T1000 (cell line): ENCODE data around the gene ST14.
"Not testable (repeated sequence)": the region's sequence is repeated elsewhere in the genome, so short reads cannot be mapped to it uniquely, and the experiment has no call there.

Experiments
- DNase-seq: peaks from one replicate; lab custom pipeline; 2025; ENCODE audit warnings: mixed read lengths; lab: John Stamatoyannopoulos, UW

The ST14 gene

DNA sequence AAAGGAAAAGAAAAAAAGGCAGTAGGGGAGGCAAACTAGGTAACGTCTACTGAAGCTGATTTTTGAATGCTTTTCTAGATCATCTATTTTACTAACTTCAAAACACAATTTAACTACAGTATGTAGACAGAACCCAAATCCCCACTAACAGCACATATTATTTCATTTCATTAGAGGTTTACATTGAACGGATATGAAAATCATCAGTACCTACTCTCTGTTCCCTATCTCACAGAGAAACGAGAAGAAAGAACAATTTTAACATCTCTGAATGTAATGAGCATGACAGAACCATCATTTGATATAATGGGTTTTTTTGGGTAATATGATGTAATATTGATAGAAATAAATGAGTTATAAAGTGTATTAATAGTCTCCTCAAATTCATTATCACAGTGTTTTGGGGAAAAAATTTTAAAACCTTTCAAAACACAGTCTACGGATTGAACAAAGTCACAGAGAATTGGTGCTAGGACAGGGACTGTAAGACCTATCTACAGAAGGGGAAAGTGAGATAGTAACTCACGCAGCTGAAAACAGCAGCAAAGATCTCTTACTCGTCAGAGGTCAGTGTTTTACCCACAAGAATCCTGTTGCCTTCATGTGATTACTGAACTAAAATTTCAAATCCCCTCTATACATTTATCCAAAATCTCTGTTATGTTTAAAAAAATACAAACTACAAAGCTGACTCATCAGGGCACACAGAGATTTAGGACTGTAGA, 77.9 kb downstream of the ST14 start:
- no peak for DNase-seq

GRCh38 chr11:130241713-130242112, 82.1 kb downstream of the ST14 start:
- no peak for DNase-seq

DNA sequence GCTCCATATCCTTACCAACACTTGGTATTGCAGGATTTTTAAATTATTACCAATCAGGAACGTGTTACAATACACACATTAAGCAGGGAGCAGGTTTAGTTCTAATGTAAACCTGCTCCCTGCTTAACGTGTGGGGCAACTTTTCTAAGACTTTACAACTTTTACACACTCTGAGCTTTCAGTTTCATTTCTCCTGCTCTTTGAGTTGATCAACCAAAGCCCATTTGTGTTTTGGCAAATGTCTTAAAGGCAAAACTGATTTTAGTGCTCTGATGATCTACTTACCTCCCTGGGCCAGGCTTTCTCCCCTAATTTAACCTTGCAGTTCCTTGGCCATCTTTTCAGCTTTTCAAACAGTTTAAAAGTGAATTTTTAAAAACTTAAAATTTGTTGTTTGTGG, 84.2 kb downstream of the ST14 start:
- DNase-seq: no peak

DNA sequence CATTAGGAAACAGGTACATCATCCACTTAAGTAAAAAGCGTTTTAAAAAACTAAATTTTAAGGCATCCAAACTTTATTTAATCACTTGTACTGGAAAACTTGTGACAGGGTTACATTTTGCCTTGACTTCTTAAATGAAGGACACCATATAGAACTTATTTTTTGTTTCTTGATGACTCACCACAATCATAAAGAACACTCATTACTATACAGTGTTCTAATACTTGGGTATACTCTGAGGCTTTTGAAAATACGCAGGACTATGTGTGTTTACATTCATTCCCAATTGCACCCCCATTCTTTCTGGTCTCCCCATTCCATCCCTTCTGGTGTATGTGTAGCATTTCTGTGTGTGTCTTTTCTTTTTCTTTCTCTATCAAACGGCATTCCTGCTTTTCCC, 85.3 kb downstream of the ST14 start:
- no peak for DNase-seq

GRCh38 chr11:130245375-130245774, 85.8 kb downstream of the ST14 start:
- not testable (repeated sequence) for DNase-seq

GRCh38 chr11:130246270-130246669, 86.7 kb downstream of the ST14 start:
- DNase-seq: no peak

DNA sequence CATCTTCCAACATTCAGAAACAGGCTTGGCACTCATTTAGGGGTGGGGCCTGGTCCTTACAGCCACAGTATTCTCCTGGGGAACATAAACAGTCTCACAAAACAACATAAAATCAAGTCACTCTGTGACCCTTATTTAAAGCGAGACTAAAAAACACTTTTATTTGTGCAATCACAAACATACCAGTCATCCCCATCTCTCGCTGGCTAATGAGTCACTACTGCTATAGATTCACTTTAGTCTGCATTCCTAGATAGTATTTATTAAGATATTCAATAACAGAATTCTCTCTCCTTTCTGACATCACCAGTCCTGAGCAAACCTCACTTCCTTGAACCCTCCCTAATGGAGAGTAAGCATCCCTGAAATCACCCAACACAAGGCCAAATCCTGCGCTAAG, 87.2 kb downstream of the ST14 start:
- no peak for DNase-seq

GRCh38 chr11:130247319-130247718, 87.7 kb downstream of the ST14 start:
- DNase-seq: no peak

GRCh38 chr11:130249371-130249770, 89.8 kb downstream of the ST14 start:
- DNase-seq: no peak

GRCh38 chr11:130249929-130250328, 90.3 kb downstream of the ST14 start:
- DNase-seq: not testable (repeated sequence)

DNA sequence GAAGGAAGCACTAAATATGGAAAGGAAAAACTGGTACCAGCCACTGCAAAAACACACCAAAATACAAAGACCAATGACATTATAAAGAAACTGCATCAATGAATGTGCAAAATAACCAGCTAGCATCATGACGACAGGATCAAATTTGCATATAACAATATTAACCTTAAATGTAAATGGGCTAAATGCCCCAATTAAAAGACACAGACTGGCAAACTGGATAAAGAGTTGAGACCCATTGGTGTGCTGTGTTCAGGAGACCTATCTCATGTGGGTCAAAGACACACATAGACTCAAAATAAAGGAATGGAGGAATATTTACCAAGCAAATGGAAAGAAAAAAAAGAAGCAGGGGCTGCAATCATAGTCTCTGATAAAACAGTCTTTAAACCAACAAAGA, 92.2 kb downstream of the ST14 start:
- DNase-seq: not testable (repeated sequence)
